Measurements from ENCODE around the gene FER1L5. TPM values are rescaled to one million over a fixed set of nuclear protein-coding genes. Genes with fewer than 3 reads are reported as not detected.
"Not testable (repeated sequence)": the region's sequence is repeated elsewhere in the genome, so short reads cannot be mapped to it uniquely, and the experiment has no call there.

Gene FER1L5
- total RNA-seq, 2 experiments from 2014 or later, result not detected

GRCh38 chr2:96648306-96648930 is 5.9 kb downstream of the FER1L5 start:
- Histone ChIP-seq H3K36me3 (ENCODE audit: insufficient read depth, low read length) (no peaks in the 10 kb centered on the region), H3K4me1 (ENCODE audit: insufficient read depth, low read length) (no peaks in the 10 kb centered on the region), H3K27me3 (ENCODE audit: control insufficient read depth in 1 of 2, insufficient read depth in 2 of 2, low read length in 2 of 2) (no peaks in the 10 kb centered on the region), H3K27ac (ENCODE audit: low read depth in 1 of 2, low read length in 2 of 2) (no peak overlapping the region), H3K4me3 (ENCODE audit: low read length) (no peak overlapping the region), H3K9me3 (ENCODE audit: control insufficient read depth in 1 of 2, insufficient read depth in 1 of 2, low read length in 2 of 2) (no peaks in the 10 kb centered on the region)
- intact Hi-C loops (cut with DNase I, micrococcal nuclease), result no loop called here
- H3K27ac Mint-ChIP-seq, result no peak overlapping the region
- no peaks in the 10 kb centered on the region for H3K4me1 Mint-ChIP-seq (ENCODE audit: low read depth)
- no peak overlapping the region for H3K4me3 Mint-ChIP-seq
- no peaks in the 10 kb centered on the region for H3K9me3 Mint-ChIP-seq
- DNase-seq (no peak), ATAC-seq (ENCODE audit: poor library complexity) (no peak)
- CTCF ChIA-PET, result no interaction called here
- H3K36me3 Mint-ChIP-seq (ENCODE audit: low read depth), result no peaks in the 10 kb centered on the region
- TF ChIP-seq CTCF (IDR thresholded peaks at IDR 0.05), result no peak
- H3K27me3 Mint-ChIP-seq, result peaks cover 5% of the 10 kb centered on the region
- POLR2A ChIA-PET, result no interaction called here

GRCh38 chr2:96649342-96649741 is 6.8 kb downstream of the FER1L5 start:
- ATAC-seq (ENCODE audit: poor library complexity), result no peak
- Mint-ChIP-seq H3K4me1 (ENCODE audit: low read depth) (no peaks in the 10 kb centered on the region), H3K4me3 (no peak overlapping the region), H3K27ac (no peak overlapping the region), H3K9me3 (no peaks in the 10 kb centered on the region), H3K36me3 (ENCODE audit: low read depth) (no peaks in the 10 kb centered on the region), H3K27me3 (peaks cover 5% of the 10 kb centered on the region)
- no peaks in the 10 kb centered on the region for H3K36me3 ChIP-seq (ENCODE audit: insufficient read depth, low read length)
- ChIA-PET POLR2A (no interaction called here), CTCF (no interaction called here)
- no peak overlapping the region for H3K4me3 ChIP-seq (ENCODE audit: low read length)
- H3K9me3 ChIP-seq (ENCODE audit: control insufficient read depth in 1 of 2, insufficient read depth in 1 of 2, low read length in 2 of 2), result no peaks in the 10 kb centered on the region
- no peaks in the 10 kb centered on the region for H3K27me3 ChIP-seq (ENCODE audit: control insufficient read depth in 1 of 2, insufficient read depth in 2 of 2, low read length in 2 of 2)
- DNase-seq, result no peak
- no peak overlapping the region for H3K27ac ChIP-seq (ENCODE audit: low read depth in 1 of 2, low read length in 2 of 2)
- intact Hi-C loops (cut with DNase I, micrococcal nuclease), result no loop called here
- TF ChIP-seq CTCF (IDR thresholded peaks at IDR 0.05), result no peak
- H3K4me1 ChIP-seq (ENCODE audit: insufficient read depth, low read length), result no peaks in the 10 kb centered on the region

GRCh38 chr2:96651793-96652192 is 9.2 kb downstream of the FER1L5 start:
- DNase-seq (no peak), ATAC-seq (ENCODE audit: poor library complexity) (no peak)
- H3K9me3 Mint-ChIP-seq, result no peaks in the 10 kb centered on the region
- Histone ChIP-seq H3K4me3 (ENCODE audit: low read length) (no peak overlapping the region), H3K27me3 (ENCODE audit: control insufficient read depth in 1 of 2, insufficient read depth in 2 of 2, low read length in 2 of 2) (no peaks in the 10 kb centered on the region), H3K36me3 (ENCODE audit: insufficient read depth, low read length) (no peaks in the 10 kb centered on the region), H3K4me1 (ENCODE audit: insufficient read depth, low read length) (peaks cover 2% of the 10 kb centered on the region), H3K9me3 (ENCODE audit: control insufficient read depth in 1 of 2, insufficient read depth in 1 of 2, low read length in 2 of 2) (no peaks in the 10 kb centered on the region), H3K27ac (ENCODE audit: low read depth in 1 of 2, low read length in 2 of 2) (no peak overlapping the region)
- no peaks in the 10 kb centered on the region for H3K4me1 Mint-ChIP-seq (ENCODE audit: low read depth)
- no peak overlapping the region for H3K27ac Mint-ChIP-seq
- H3K4me3 Mint-ChIP-seq, result no peak overlapping the region
- H3K36me3 Mint-ChIP-seq (ENCODE audit: low read depth), result no peaks in the 10 kb centered on the region
- H3K27me3 Mint-ChIP-seq, result peaks cover 5% of the 10 kb centered on the region
- CTCF ChIA-PET, result no interaction called here
- intact Hi-C loops (cut with DNase I, micrococcal nuclease), result no loop called here
- POLR2A ChIA-PET, result no interaction called here
- no peak for TF ChIP-seq CTCF (IDR thresholded peaks at IDR 0.05)

- H3K4me3 ChIP-seq (ENCODE audit: low read length); H3K36me3 Mint-ChIP-seq (ENCODE audit: low read depth); H3K27ac Mint-ChIP-seq; H3K4me1 Mint-ChIP-seq (ENCODE audit: low read depth); DNase-seq; POLR2A ChIA-PET; H3K9me3 Mint-ChIP-seq; H3K4me1 ChIP-seq (ENCODE audit: insufficient read depth, low read length); H3K9me3 ChIP-seq (ENCODE audit: control insufficient read depth in 1 of 2, insufficient read depth in 1 of 2, low read length in 2 of 2); H3K4me3 Mint-ChIP-seq; ATAC-seq (ENCODE audit: poor library complexity); H3K36me3 ChIP-seq (ENCODE audit: insufficient read depth, low read length); H3K27me3 ChIP-seq (ENCODE audit: control insufficient read depth in 1 of 2, insufficient read depth in 2 of 2, low read length in 2 of 2); H3K27ac ChIP-seq (ENCODE audit: low read depth in 1 of 2, low read length in 2 of 2); H3K27me3 Mint-ChIP-seq: not testable (repeated sequence)
- intact Hi-C loops (cut with DNase I, micrococcal nuclease), result loop anchor here in 1 of 2 experiments (5.0 kb wide), 1 partner anchor 48 kb away; no protein-coding TSS in a partner anchor
- CTCF ChIA-PET, result interaction anchor here (0.6 kb wide), 1 partner anchor 1330 kb away, joined by 3 read pairs; no protein-coding TSS in a partner anchor
Observed at GRCh38 chr2:96654791-96655190, 12.2 kb downstream of the FER1L5 start.
